ENCODE results near the gene GDI1. TPM values are rescaled to one million over a fixed set of nuclear protein-coding genes. Genes with fewer than 3 reads are reported as not detected.
A peak's percentile ranks its signal among the peaks of the same experiment; 100 is the strongest.

The GDI1 gene
- polyA plus RNA-seq, 4 donors: 120 to 154 (median 127) TPM

GRCh38 chrX:154404625-154405192, 32.2 kb upstream of the GDI1 start:
- DNase-seq (ENCODE audit: low read depth in 4 of 4, low spot score in 3 of 4): no peak

GRCh38 chrX:154408659-154409221, 28.2 kb upstream of the GDI1 start:
- DNase-seq (ENCODE audit: low read depth in 4 of 4, low spot score in 3 of 4): no peak

- no peak for DNase-seq (ENCODE audit: low read depth in 4 of 4, low spot score in 3 of 4)
Measured at GRCh38 chrX:154409222-154409871, 27.6 kb upstream of the GDI1 start, which contains the start of gene DNASE1L1. TSS of gene DNASE1L1 (minus strand) at chrX:154409254. CDS start at chrX:154405568, 3,686 bp downstream.

- no peak for DNase-seq (ENCODE audit: low read depth in 4 of 4, low spot score in 3 of 4)
Measured at GRCh38 chrX:154411981-154412340, 25.0 kb upstream of the GDI1 start.

GRCh38 chrX:154412468-154412867, 24.5 kb upstream of the GDI1 start:
- no peak for DNase-seq (ENCODE audit: low read depth in 4 of 4, low spot score in 3 of 4)

GRCh38 chrX:154413142-154413541, 23.8 kb upstream of the GDI1 start:
- DNase-seq (ENCODE audit: low read depth in 4 of 4, low spot score in 3 of 4): no peak

GRCh38 chrX:154417157-154417556, 19.8 kb upstream of the GDI1 start:
- no peak for DNase-seq (ENCODE audit: low read depth in 4 of 4, low spot score in 3 of 4)

GRCh38 chrX:154419189-154419588, 17.8 kb upstream of the GDI1 start:
- DNase-seq (ENCODE audit: low read depth in 4 of 4, low spot score in 3 of 4): no peak

- no peak for DNase-seq (ENCODE audit: low read depth in 4 of 4, low spot score in 3 of 4)
Measured at GRCh38 chrX:154419688-154420401, 17.1 kb upstream of the GDI1 start.

- DNase-seq (ENCODE audit: low read depth in 4 of 4, low spot score in 3 of 4): no peak
Measured at GRCh38 chrX:154420402-154420756, 16.6 kb upstream of the GDI1 start.

GRCh38 chrX:154426916-154427770, 9.8 kb upstream of the GDI1 start:
- DNase-seq (ENCODE audit: low read depth in 4 of 4, low spot score in 3 of 4): no peak

- DNase-seq (ENCODE audit: low read depth in 4 of 4, low spot score in 3 of 4): peak; percentile 55 to 80 (median 72)
Measured at GRCh38 chrX:154428176-154429171, 8.5 kb upstream of the GDI1 start, which contains the start of gene ATP6AP1. TSS of gene ATP6AP1 (plus strand) at chrX:154428677. CDS start at chrX:154428693, 16 bp downstream.

GRCh38 chrX:154429711-154430110, 7.2 kb upstream of the GDI1 start:
- DNase-seq (ENCODE audit: low read depth in 4 of 4, low spot score in 3 of 4): no peak

GRCh38 chrX:154430479-154430878, 6.5 kb upstream of the GDI1 start:
- no peak for DNase-seq (ENCODE audit: low read depth in 4 of 4, low spot score in 3 of 4)

GRCh38 chrX:154430916-154431315, 6.0 kb upstream of the GDI1 start:
- no peak for DNase-seq (ENCODE audit: low read depth in 4 of 4, low spot score in 3 of 4)

- DNase-seq (ENCODE audit: low read depth in 4 of 4, low spot score in 3 of 4): no peak
Measured at GRCh38 chrX:154431341-154431740, 5.6 kb upstream of the GDI1 start.

- no peak for DNase-seq (ENCODE audit: low read depth in 4 of 4, low spot score in 3 of 4)
Measured at GRCh38 chrX:154432210-154432609, 4.7 kb upstream of the GDI1 start.

- DNase-seq (ENCODE audit: low read depth in 4 of 4, low spot score in 3 of 4): no peak
Measured at GRCh38 chrX:154433605-154434004, 3.3 kb upstream of the GDI1 start.

- DNase-seq (ENCODE audit: low read depth in 4 of 4, low spot score in 3 of 4): no peak
Measured at GRCh38 chrX:154434394-154435168, 2.4 kb upstream of the GDI1 start.
